Measurements from ENCODE around the gene RABGAP1L.
"Not testable (repeated sequence)": the region's sequence is repeated elsewhere in the genome, so short reads cannot be mapped to it uniquely, and the experiment has no call there.

Gene RABGAP1L

GRCh38 chr1:174786358-174786757, 627.0 kb downstream of the RABGAP1L start:
- no peak for DNase-seq

GRCh38 chr1:174786760-174787159, 627.4 kb downstream of the RABGAP1L start:
- DNase-seq = no peak

DNA sequence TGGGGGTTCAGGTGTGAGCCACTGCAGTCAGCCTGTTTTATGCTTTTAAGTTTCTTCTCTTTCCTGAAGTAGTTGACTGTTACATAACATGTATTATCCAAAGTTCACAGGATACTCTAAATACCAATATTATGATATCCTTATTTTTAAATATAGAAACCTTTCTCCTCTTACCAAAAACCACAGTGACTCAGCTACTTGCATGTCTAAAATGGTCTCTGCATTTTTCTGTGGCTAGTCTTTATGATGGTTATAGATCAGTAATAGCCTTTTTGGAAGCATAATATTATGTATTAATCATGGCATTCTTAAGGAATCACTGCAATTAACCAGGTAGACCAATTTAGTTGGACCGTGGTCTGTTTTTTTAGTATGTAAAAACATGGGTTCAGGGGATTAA, 629.7 kb downstream of the RABGAP1L start:
- no peak for DNase-seq

GRCh38 chr1:174789399-174789798, 630.1 kb downstream of the RABGAP1L start:
- no peak for DNase-seq

GRCh38 chr1:174791863-174792262, 632.5 kb downstream of the RABGAP1L start:
- no peak for DNase-seq

GRCh38 chr1:174794861-174795260, 635.5 kb downstream of the RABGAP1L start:
- no peak for DNase-seq

- no peak for DNase-seq
Measured at GRCh38 chr1:174795806-174796205, 636.5 kb downstream of the RABGAP1L start.

DNA sequence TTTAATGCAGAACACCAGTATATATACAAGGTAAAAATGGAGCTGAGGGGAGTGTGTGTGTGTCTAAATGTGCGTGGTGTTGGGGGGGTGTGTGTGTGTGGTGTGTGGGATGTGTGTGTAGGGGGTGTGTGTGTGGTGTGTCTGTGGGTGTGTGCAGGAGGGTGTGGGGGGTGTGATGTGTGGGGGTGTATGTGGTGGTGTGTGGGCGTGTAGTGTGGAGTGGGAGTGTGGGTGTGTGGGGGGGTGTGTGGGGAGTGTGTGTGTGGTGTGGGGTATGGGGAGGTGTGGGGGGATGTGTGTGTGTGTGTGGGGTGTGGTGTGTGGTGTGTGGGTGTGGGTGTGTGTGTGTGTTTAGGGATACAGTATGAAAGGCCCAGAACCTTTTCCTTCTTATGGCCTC, 638.1 kb downstream of the RABGAP1L start:
- DNase-seq = peak; percentile 19

DNA sequence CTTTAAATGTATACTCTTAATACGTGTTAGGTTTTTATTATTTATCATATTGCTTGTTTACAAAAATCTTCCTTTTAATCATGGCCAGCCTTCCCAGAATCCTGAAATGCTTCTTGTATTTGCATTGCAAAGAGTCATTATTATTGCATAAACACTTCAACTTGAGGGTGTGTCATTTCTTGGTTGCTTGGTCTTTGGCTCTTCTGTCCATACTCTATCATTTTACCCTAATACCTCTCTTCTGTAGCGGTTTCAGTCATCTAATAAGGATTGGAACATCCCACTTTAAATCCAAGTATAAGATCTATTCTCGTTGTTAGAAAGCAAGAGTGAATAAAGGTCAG, 639.8 kb downstream of the RABGAP1L start:
- DNase-seq = no peak

GRCh38 chr1:174800216-174800851, 641.0 kb downstream of the RABGAP1L start:
- no peak for DNase-seq

DNA sequence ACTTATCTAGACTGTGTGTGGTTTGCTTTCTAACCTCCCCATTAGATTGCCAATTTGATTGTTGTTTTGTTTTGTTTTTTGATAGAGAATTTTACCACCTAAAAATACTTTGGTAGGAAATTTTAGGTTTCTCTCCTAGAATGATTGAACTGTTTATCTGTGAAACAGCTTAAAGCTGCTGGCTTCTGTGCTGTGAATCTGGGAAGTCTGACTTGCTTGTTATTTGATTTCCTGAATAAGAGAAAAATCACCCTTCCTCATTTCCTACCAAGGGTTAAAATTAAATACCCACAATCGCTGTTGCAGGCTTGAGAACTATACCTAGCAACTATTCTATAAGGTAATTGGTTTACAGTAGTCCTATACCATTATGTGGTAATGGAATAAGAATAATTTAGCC, 641.6 kb downstream of the RABGAP1L start:
- no peak for DNase-seq

GRCh38 chr1:174809755-174810280, 650.5 kb downstream of the RABGAP1L start:
- DNase-seq = no peak

DNA sequence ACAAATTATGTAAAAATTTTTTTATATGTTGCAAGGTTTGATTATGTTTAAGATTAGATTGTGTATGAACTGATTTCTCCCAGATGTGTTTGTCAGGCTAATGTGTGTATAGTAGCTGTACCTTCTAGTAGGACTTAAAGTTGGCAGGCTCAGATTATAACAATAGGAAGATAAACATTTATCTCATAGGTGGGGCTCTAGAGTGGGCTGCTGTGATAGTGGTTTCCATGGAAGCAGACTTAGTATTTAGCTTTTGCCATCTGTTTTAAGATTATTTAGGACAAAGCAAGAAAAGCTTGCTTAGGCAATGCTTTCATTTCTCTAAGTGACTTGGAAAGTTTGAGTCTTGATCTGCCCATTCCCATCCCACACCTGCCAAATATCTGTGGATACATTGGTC, 652.7 kb downstream of the RABGAP1L start:
- no peak for DNase-seq

DNA sequence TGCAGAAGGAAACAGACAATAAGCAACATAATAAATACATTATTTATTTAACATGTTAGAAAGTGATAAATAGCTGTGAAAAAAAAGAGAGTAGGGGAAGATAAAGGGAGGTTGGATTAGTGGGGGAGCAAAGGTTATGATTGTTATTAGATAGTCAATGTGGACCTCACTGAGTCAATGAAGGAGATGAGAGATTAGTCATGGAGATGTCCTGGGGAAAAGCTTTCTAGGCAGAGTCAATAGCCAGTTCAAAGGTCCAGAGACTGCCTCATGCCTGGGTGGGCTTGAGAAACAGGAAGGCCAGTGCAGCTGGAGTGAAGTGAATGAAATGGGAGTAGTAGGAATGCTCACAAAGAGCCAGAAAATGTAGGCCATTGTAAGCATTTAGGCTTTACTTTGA, 653.3 kb downstream of the RABGAP1L start:
- no peak for DNase-seq

DNA sequence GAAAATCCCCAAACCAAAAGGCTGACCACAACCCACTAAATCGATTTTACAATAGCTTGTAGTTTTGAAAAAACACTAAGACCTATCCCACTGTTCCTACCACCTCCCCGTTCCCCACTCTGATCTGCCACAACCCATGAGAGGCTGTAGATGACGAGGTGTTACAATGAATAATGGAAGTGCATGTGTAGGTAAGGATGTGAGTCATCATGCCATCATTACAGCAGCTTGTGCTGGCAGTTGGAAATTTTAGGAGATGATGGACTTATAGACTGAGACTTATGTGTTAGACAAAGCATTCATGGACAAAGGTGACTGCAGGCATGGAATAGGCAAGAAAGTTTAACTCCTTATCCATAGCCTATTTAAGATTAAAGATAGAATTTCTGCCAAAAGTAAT, 655.7 kb downstream of the RABGAP1L start:
- no peak for DNase-seq

GRCh38 chr1:174815474-174815908, 656.2 kb downstream of the RABGAP1L start:
- DNase-seq = no peak

GRCh38 chr1:174816621-174817020, 657.3 kb downstream of the RABGAP1L start:
- not testable (repeated sequence) for DNase-seq

GRCh38 chr1:174818014-174818616, 658.8 kb downstream of the RABGAP1L start:
- DNase-seq = no peak

GRCh38 chr1:174818951-174819350, 659.6 kb downstream of the RABGAP1L start:
- no peak for DNase-seq

GRCh38 chr1:174819596-174819995, 660.3 kb downstream of the RABGAP1L start:
- DNase-seq = no peak

- DNase-seq = no peak
Measured at GRCh38 chr1:174825127-174825526, 665.8 kb downstream of the RABGAP1L start.

DNA sequence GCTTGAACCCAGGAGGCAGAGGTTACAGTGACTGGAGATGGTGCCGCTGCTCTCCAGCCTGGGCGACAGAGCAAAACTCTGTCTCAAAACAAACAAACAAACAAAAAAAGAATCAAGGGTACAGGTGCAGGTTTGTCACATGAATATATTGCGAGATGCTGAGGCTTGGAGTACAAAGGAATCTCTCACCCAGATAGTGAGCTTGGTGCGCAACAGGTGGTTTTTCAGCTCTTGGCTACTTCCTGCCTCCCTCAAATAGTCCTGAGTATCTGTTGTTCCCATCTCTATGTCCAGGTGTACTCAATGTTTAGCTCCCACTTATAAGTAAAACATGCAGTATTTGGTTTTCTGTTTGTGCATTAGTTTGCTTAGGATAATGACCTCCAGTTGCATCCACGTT, 666.5 kb downstream of the RABGAP1L start:
- DNase-seq = no peak

- no peak for DNase-seq
Measured at GRCh38 chr1:174828264-174828663, 668.9 kb downstream of the RABGAP1L start.

DNA sequence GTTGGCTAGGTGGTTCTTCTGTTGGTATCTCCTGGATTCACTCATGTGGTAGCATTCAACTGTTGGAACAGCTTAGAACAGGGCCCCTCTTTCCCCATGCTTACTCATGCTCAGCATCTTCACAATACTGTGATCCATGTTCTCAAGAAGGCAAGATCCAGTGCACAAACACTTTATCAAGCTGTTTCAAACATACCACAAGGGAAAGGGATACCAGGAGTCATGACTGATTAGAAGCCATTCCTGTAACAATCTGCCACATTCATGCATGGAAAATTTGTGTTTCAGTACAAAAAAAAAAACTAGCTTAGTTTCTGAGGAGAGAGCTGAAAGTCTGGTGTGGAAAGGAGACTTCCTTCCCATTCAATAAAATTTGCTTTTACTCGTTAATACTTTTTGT, 670.7 kb downstream of the RABGAP1L start:
- DNase-seq = no peak

- no peak for DNase-seq
Measured at GRCh38 chr1:174836543-174836942, 677.2 kb downstream of the RABGAP1L start.

Data from CD4-positive, alpha-beta T cell treated with Interleukin-15 for 1 hour (primary cell).